Measurements from ENCODE around the gene ADAMTSL1.

Gene ADAMTSL1

GRCh38 chr9:18595597-18595996 lies 121.6 kb downstream of the ADAMTSL1 start:
- intact Hi-C loops (cut with DNase I) = no loop called here
- peak in 8 of 10 donors; percentile 3 to 67 (median 24) for DNase-seq

GRCh38 chr9:18596920-18597319 lies 123.0 kb downstream of the ADAMTSL1 start:
- intact Hi-C loops (cut with DNase I) = no loop called here
- no peak for DNase-seq

DNA sequence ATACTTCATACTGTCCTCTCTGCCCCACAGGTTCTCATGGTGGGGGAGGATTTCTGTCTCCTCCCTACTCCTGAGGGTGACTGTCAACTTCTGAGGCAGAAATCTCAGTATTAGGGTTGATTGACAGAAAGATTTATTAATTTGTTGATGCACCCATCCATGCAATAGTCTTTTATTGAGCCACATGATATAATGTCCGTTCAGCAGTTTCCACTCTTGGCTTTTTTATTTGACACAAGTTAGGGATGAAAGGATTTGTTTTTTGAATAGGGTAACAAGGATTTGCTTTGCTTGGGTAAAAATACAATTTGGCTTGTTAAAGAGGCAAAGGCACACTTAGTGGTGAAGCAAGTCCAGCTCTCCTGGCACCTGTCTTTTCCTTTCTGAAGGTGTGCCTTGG lies 125.0 kb downstream of the ADAMTSL1 start:
- DNase-seq = no peak
- intact Hi-C loops (cut with DNase I) = no loop called here

DNA sequence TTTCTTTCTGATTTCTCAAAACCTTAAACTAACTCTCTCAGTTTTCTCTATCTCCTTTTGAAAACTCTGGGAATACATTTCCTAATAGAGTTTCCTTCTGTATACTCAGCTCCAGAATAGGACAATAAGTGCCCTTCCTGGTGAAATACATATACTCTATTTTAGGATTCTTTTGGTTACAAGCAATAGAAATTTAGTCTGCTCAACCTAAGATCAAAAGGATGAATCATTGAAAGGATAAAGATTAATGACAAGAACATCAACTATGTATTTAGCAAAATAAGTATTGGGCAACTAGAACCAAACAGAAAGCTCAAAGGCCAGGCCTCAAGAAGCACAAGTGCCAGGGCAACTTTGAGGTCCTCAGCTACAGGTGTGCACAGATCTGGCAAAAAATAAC lies 127.1 kb downstream of the ADAMTSL1 start:
- intact Hi-C loops (cut with DNase I) = loop anchor here (10.0 kb wide), 1 partner anchor 116 kb away; no protein-coding TSS in a partner anchor
- DNase-seq = no peak

GRCh38 chr9:18601956-18602355 lies 128.0 kb downstream of the ADAMTSL1 start:
- intact Hi-C loops (cut with DNase I) = loop anchor here (10.0 kb wide), 1 partner anchor 117 kb away; no protein-coding TSS in a partner anchor
- no peak for DNase-seq

GRCh38 chr9:18604767-18605730 lies 131.1 kb downstream of the ADAMTSL1 start:
- no peak for DNase-seq
- intact Hi-C loops (cut with DNase I) = loop anchor here (10.0 kb wide), 1 partner anchor 120 kb away; no protein-coding TSS in a partner anchor

GRCh38 chr9:18605766-18606180 lies 131.8 kb downstream of the ADAMTSL1 start:
- no peak for DNase-seq

DNA sequence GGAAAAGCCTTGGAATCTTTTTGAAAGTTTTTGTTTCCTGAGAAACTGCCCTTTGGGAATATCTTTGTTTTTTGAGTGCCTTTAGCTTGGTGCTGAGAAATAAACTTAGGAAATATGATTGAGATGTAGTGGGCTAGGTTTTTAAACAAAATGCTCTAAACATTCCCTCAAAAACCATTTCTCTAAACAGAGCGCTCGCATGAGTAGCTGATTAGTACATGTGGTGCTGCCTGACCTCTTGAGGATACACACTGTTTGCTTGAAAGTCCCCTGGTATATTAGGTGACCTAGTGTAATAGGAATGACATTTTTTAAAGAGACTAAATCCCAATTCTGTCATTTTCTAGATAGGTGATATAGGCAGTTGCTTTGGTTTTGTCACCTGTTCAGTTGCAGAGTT lies 132.3 kb downstream of the ADAMTSL1 start:
- no peak for DNase-seq
- intact Hi-C loops (cut with DNase I) = loop anchor here (10.0 kb wide), 1 partner anchor 121 kb away; no protein-coding TSS in a partner anchor

More at GRCh38 chr9:18605766-18606180, 131.8 kb downstream of the ADAMTSL1 start:
- intact Hi-C loops (cut with DNase I) = loop anchor here (10.0 kb wide), 1 partner anchor 121 kb away; no protein-coding TSS in a partner anchor

DNA sequence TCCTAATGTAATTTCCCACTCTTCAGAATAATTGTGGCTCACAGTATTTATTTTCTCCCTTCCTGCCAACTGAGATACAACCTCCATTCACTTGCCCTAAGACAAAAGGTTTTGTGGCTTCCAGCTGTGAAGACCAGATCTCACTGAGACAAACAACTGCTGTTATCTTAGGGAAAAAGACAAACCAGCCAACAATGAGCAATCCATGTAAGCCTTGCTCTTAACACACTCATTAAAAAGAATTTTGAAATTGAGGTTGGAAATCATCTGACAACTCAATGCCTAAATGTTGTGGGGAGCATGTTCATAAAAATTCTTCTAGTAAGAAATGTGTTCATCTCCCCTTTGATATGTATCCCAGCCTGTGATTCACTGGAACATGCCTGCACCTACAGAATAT lies 132.9 kb downstream of the ADAMTSL1 start:
- no peak for DNase-seq
- intact Hi-C loops (cut with DNase I) = loop anchor here (10.0 kb wide), 1 partner anchor 122 kb away; no protein-coding TSS in a partner anchor

DNA sequence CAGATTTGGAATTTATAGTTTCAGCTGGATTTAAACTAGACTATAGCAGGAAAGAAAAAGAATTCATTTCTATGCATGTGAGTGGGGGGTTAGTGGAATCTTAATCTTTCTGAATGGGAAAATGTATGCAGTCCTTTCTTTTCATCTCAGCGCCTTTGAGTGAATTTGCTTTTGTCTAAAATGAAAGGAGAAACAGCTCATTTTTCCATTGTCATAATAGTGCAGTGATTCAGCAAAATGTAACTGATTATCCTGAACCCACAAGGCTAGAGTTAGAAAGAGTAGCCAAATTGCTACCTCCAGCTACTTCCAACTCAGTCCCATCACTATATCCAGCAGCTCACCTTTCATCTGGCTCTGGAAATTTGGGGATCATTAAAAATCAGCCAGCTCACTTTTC lies 134.4 kb downstream of the ADAMTSL1 start:
- intact Hi-C loops (cut with DNase I) = loop anchor here (10.0 kb wide), 1 partner anchor 124 kb away; no protein-coding TSS in a partner anchor

GRCh38 chr9:18610956-18611355 lies 137.0 kb downstream of the ADAMTSL1 start:
- DNase-seq = peak in 2 of 10 donors; percentile 3 to 20
- intact Hi-C loops (cut with DNase I) = no loop called here

More for the DNA sequence above, 134.4 kb downstream of the ADAMTSL1 start:
- no peak for DNase-seq

DNA sequence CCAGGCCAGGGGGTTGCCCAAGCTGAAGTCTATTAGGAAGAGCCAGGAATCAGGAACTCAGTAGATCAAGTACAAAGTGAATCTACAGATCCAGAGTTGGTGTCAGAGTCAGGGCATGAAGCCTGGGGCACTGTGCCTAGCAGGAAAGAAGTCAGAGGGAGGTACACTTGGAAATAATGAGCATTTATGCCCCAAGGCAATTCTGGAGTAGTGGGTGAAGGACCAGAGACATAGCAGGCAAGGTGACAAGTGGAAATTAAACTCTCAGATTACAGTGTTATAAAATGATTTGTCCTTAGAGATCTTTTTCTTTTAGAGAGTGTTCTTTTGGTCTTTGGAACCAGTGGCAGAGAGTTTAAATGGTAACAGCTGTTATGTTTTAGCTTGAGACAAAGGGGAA lies 138.0 kb downstream of the ADAMTSL1 start:
- DNase-seq = no peak
- intact Hi-C loops (cut with DNase I) = no loop called here

DNA sequence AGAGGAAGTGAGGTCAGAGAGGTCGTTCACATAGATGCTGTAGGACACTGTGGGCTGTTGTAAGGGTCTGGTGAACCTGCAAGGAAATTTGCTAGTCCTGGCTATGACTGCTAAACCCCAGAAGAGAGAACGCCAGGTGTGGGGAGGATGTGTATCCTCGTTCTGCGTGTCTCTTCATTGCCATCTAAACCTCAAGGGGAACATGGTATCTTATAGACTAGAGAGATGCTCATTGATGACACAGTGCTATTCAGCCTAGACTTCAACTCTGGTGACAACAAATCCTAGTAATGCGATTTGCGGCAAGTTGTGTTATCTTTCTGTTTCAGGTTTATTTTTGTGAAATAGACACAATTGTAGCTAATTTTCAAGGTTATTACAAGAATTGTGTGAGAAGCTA lies 140.2 kb downstream of the ADAMTSL1 start:
- no peak for DNase-seq
- intact Hi-C loops (cut with DNase I) = no loop called here

DNA sequence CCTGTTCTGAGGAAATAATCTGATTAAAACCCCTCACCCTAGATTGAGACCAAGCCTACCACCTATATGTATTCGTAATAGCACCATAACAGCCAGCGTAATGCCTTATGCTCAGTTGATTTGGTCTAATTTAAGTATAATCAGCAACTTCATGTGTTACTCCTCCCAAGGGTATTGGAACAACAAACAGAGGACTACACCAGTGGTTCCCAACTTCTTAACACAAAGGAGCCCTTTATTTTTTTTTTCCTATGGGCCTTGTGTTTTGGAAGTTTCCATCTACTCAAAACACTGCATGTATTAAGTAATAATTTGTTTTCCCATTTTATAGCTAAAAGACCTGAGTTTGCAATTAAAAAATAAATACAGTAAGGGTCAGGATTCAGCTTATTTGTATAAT lies 140.7 kb downstream of the ADAMTSL1 start:
- DNase-seq = no peak
- intact Hi-C loops (cut with DNase I) = no loop called here

- intact Hi-C loops (cut with DNase I) = no loop called here
- DNase-seq = no peak
Measured at GRCh38 chr9:18616976-18617375, 143.0 kb downstream of the ADAMTSL1 start.

GRCh38 chr9:18617759-18618158 lies 143.8 kb downstream of the ADAMTSL1 start:
- no peak for DNase-seq
- intact Hi-C loops (cut with DNase I) = no loop called here

DNA sequence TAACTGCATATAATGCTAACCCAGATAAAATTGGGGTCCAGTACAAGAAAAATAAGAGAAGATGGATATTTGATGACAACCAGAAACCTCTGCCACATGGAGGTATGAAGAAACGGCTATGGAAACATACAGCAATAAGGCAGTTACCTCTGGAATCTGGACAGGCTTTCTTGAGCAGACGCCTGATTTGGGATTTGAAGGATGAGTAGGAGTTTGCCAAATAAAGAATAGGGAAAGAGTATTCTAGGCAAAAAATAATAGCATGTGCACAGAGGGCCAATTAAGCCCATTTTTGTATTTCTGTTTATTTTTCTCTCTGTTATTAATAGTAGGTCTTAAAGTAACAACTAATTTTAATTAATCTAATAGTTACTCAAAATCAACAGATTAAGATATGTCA lies 144.9 kb downstream of the ADAMTSL1 start:
- intact Hi-C loops (cut with DNase I) = no loop called here

GRCh38 chr9:18622186-18622836 lies 148.4 kb downstream of the ADAMTSL1 start:
- intact Hi-C loops (cut with DNase I) = no loop called here
- DNase-seq = no peak

More for the DNA sequence above, 144.9 kb downstream of the ADAMTSL1 start:
- no peak for DNase-seq

GRCh38 chr9:18623221-18624079 lies 149.5 kb downstream of the ADAMTSL1 start:
- intact Hi-C loops (cut with DNase I) = no loop called here
- no peak for DNase-seq

DNA sequence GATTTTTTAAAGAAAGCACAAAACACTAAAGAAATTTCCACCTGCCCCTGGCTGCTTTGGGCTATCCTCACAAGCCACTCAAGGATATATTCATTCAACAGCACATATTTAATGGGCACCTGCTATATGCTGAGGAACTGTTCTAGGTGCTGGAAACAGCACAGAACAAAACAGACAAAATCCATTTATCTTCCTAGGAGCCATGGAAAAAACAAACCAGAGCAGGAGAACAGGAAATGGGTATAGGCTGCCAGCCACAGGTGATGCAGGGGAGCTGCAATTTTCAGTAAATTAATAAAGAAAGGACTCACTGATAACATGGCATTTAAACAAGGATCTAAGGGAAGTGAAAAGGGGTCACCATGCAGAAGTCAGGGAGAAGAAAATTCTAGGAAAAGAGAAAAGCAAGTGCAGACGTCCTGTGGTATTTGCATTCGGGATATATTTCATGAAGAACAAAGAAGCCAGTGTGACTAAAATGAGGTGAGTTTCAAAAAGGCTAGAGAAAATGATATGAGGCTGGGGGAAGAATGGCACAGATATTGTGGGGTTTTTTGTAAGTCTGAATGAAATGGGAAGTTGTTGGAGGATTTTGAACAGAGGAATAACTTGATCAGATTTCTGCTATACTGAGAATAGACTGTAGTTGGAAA lies 152.2 kb downstream of the ADAMTSL1 start:
- no peak for DNase-seq
- intact Hi-C loops (cut with DNase I) = no loop called here

Data from posterior cingulate gyrus (tissue), 11 donors.